ENCODE results near the gene BDKRB1.

BDKRB1 gene

GRCh38 chr14:96267336-96267735 lies 11.3 kb downstream of the BDKRB1 start:
- TF ChIP-seq Cebpa-rat (IDR thresholded peaks at IDR 0.05) = no peak
- Histone ChIP-seq H3K4me1 (peaks cover 8% of the 10 kb centered on the region), H3K9ac (no peak overlapping the region), H3K9me3 (peaks cover 5% of the 10 kb centered on the region; the same call in 1 of the 2 replicates), H4K20me1 (no peaks in the 10 kb centered on the region), H3K4me2 (peak overlapping the region; percentile 19; the same call in 1 of the 2 replicates), H3K4me3 (no peak overlapping the region), H3K27me3 (no peaks in the 10 kb centered on the region), H3K36me3 (no peaks in the 10 kb centered on the region), H3K27ac (no peak overlapping the region)

- no peaks in the 10 kb centered on the region for H4K20me1 ChIP-seq
- H3K9ac ChIP-seq = no peak overlapping the region
- H3K4me3 ChIP-seq = no peak overlapping the region
- peaks cover 5% of the 10 kb centered on the region; the same call in 1 of the 2 replicates for H3K9me3 ChIP-seq
- no peaks in the 10 kb centered on the region for H3K36me3 ChIP-seq
- no peak for TF ChIP-seq Cebpa-rat (IDR thresholded peaks at IDR 0.05)
- no peak overlapping the region for H3K4me2 ChIP-seq
- no peaks in the 10 kb centered on the region for H3K27me3 ChIP-seq
- peaks cover 8% of the 10 kb centered on the region for H3K4me1 ChIP-seq
- no peak overlapping the region for H3K27ac ChIP-seq
Observed at GRCh38 chr14:96267916-96268315, 11.9 kb downstream of the BDKRB1 start.

- no peak for TF ChIP-seq Cebpa-rat (IDR thresholded peaks at IDR 0.05)
- Histone ChIP-seq H3K9me3 (peaks cover 5% of the 10 kb centered on the region; the same call in 1 of the 2 replicates), H3K4me3 (no peak overlapping the region), H3K9ac (no peak overlapping the region), H3K4me1 (peaks cover 8% of the 10 kb centered on the region), H3K27ac (no peak overlapping the region), H3K27me3 (no peaks in the 10 kb centered on the region), H3K36me3 (no peaks in the 10 kb centered on the region), H3K4me2 (no peak overlapping the region), H4K20me1 (no peaks in the 10 kb centered on the region)
Observed at GRCh38 chr14:96268431-96269358, 12.7 kb downstream of the BDKRB1 start.

GRCh38 chr14:96269359-96269710 lies 13.3 kb downstream of the BDKRB1 start:
- Histone ChIP-seq H3K9me3 (peaks cover 5% of the 10 kb centered on the region; the same call in 1 of the 2 replicates), H3K4me2 (no peak overlapping the region), H4K20me1 (no peaks in the 10 kb centered on the region), H3K4me3 (no peak overlapping the region), H3K36me3 (no peaks in the 10 kb centered on the region), H3K27ac (no peak overlapping the region), H3K9ac (no peak overlapping the region), H3K27me3 (no peaks in the 10 kb centered on the region), H3K4me1 (peaks cover 8% of the 10 kb centered on the region)
- no peak for TF ChIP-seq Cebpa-rat (IDR thresholded peaks at IDR 0.05)

- H3K4me3 ChIP-seq = no peak overlapping the region
- no peak overlapping the region for H3K27ac ChIP-seq
- H3K9ac ChIP-seq = no peak overlapping the region
- H3K9me3 ChIP-seq = peaks cover 5% of the 10 kb centered on the region; the same call in 1 of the 2 replicates
- peaks cover 8% of the 10 kb centered on the region for H3K4me1 ChIP-seq
- H3K4me2 ChIP-seq = no peak overlapping the region
- H3K27me3 ChIP-seq = no peaks in the 10 kb centered on the region
- TF ChIP-seq Cebpa-rat (IDR thresholded peaks at IDR 0.05) = no peak
- H3K36me3 ChIP-seq = no peaks in the 10 kb centered on the region
- H4K20me1 ChIP-seq = no peaks in the 10 kb centered on the region
Observed at GRCh38 chr14:96270565-96271420, 14.8 kb downstream of the BDKRB1 start.

- no peak for TF ChIP-seq Cebpa-rat (IDR thresholded peaks at IDR 0.05)
- Histone ChIP-seq H3K4me2 (no peak overlapping the region), H3K9ac (no peak overlapping the region), H3K4me3 (no peak overlapping the region), H3K36me3 (no peaks in the 10 kb centered on the region), H3K27ac (no peak overlapping the region), H3K9me3 (peaks cover 5% of the 10 kb centered on the region; the same call in 1 of the 2 replicates), H3K4me1 (peaks cover 8% of the 10 kb centered on the region), H3K27me3 (no peaks in the 10 kb centered on the region), H4K20me1 (no peaks in the 10 kb centered on the region)
Observed at GRCh38 chr14:96271421-96271762, 15.4 kb downstream of the BDKRB1 start.

GRCh38 chr14:96272777-96273473 lies 16.9 kb downstream of the BDKRB1 start:
- H3K4me1 ChIP-seq = no peaks in the 10 kb centered on the region
- no peak overlapping the region for H3K9ac ChIP-seq
- H3K27ac ChIP-seq = no peak overlapping the region
- no peak overlapping the region for H3K4me3 ChIP-seq
- no peaks in the 10 kb centered on the region for H3K27me3 ChIP-seq
- H3K36me3 ChIP-seq = no peaks in the 10 kb centered on the region
- no peak for TF ChIP-seq Cebpa-rat (IDR thresholded peaks at IDR 0.05)
- H4K20me1 ChIP-seq = no peaks in the 10 kb centered on the region
- H3K4me2 ChIP-seq = no peak overlapping the region
- H3K9me3 ChIP-seq = peaks cover 9% of the 10 kb centered on the region

- no peak overlapping the region for H3K4me2 ChIP-seq
Observed at GRCh38 chr14:96273629-96274028, 17.6 kb downstream of the BDKRB1 start.

GRCh38 chr14:96274122-96274521 lies 18.1 kb downstream of the BDKRB1 start:
- H4K20me1 ChIP-seq = no peaks in the 10 kb centered on the region
- no peak overlapping the region for H3K27ac ChIP-seq
- H3K4me1 ChIP-seq = no peaks in the 10 kb centered on the region
- no peak for TF ChIP-seq Cebpa-rat (IDR thresholded peaks at IDR 0.05)
- peaks cover 4% of the 10 kb centered on the region; the same call in 1 of the 2 replicates for H3K36me3 ChIP-seq
- H3K9ac ChIP-seq = no peak overlapping the region
- no peaks in the 10 kb centered on the region for H3K27me3 ChIP-seq
- no peak overlapping the region for H3K4me3 ChIP-seq
- H3K4me2 ChIP-seq = no peak overlapping the region
- H3K9me3 ChIP-seq = peaks cover 16% of the 10 kb centered on the region

More at GRCh38 chr14:96273629-96274028, 17.6 kb downstream of the BDKRB1 start:
- Histone ChIP-seq H3K36me3 (peaks cover 4% of the 10 kb centered on the region; the same call in 1 of the 2 replicates), H3K4me3 (no peak overlapping the region), H3K9me3 (peaks cover 16% of the 10 kb centered on the region), H3K27ac (no peak overlapping the region), H3K9ac (no peak overlapping the region), H4K20me1 (no peaks in the 10 kb centered on the region), H3K4me1 (no peaks in the 10 kb centered on the region), H3K27me3 (no peaks in the 10 kb centered on the region)
- TF ChIP-seq Cebpa-rat (IDR thresholded peaks at IDR 0.05) = no peak
